Stimulated activated CD4-positive, alpha-beta T cell treated with anti-CD3 and anti-CD28 coated beads, TNF-alpha, amount 100 ng/mL, for 48 hours (primary cell): ENCODE measurements around the gene CRIM1.

Source experiments
- DNase-seq, 3 donors: peaks; one replicate each; pipeline ENCODE4 v3.0.0-alpha.2; 2020; ENCODE audit warnings: low read depth in 3 of 3

CRIM1 gene

DNA sequence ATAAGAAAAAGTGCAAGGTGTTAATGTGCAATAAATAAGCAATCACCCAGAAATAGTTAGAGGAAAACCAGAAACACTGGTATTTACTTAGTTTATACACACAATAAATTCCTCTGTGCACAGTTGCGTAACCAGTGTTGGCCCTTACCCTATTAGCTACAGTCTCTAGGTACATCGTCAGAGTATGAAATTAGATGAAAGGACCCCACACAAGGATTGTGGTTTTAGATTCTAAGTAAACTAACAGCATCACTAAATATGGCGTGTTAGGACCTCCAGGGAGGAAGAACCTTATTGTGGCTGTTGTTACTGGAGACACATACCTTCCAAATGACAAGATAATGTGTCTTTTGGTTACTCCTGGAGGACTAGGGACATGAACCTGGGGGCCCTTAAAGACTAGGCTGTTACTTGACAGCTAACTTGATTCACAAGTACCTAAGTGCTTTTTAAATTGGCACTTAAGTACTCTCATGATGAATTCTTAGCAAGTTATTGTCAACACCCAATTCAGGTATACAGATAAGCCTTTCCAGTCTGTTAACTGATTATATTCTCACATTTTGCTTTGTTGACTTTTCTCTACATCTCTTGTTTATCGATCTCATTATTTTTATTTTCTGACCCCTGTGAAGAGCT is 127.1 kb downstream of the CRIM1 start:
- DNase-seq = no peak

DNA sequence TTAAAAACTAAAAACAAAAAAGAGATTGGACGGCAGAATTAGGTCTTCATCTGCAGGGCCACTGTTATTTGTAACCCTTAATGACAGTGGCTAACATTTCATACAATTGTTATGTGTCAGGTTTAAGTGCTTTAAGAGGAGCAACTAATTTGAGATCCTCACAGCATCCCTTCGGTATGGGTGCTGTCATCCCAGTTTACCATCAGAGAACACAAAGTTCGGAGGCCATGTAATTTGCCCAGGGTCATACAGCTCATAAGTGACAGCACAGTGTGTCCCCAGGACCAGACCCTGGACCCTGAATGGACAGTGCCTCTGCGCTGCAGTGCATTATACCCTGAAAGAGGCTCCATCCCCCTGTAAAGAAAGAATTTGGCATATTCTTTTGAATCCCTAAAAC is 127.7 kb downstream of the CRIM1 start:
- DNase-seq = no peak

DNA sequence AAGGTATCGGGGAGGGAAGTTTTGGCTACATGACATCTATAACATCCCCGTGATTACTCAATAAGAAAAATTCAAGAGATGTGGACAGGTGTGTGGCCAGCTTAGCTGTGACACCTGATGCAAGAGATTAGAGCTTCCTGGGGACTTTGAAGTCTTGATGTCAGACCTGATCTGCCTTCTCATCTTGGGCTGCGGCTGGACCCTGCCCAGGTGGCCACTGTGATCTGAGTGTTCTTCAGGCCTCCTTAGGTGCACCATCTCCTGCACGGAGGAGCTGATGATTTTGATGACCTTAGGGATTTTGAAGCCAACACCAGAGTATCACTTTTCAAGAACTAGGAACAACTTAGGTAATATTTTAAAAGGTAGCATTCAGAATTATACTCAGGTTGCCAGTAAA is 128.9 kb downstream of the CRIM1 start:
- DNase-seq = no peak

DNA sequence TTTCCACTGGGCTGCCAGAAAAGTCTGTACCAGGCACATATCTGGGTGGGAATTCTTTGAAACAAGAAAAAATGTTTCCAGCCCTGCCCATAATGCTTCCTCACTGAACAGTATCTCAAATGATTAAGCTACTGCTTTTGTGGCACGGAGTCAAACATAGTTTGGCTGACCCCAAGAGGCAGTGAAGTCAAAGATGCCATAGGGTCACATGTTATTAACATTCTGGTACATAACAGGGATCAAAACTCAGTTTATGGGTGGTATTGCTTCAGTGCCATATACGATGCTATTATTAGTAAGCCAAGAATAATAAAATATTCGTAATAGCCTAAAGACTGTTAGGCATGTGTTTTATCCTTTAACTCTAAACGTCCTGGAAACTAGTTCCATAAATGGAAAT is 129.9 kb downstream of the CRIM1 start:
- DNase-seq = no peak

DNA sequence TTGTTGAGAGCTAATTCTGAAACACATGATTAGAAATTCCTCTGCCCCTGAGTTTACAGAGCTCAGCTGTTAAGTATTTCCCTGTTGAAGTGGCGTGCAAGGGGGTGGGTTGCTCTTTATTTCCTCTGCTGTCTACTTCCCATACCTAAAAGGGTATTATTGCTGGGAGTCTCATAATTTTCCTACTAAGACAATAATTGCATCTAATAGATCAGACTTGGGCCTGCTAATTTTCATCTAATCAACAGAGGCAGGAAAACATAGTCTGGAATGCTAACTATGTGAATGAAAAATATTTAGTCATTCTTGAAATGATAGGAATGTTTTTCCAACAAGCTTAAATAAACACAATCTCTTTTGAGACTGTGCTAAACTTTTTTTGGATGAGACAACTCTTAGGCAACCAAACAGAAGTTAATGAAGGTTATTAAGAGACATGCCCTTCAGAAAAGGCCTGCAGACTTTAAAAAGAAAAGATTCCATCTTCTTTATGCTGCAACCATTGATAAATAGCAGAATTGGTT is 131.0 kb downstream of the CRIM1 start:
- no peak for DNase-seq

DNA sequence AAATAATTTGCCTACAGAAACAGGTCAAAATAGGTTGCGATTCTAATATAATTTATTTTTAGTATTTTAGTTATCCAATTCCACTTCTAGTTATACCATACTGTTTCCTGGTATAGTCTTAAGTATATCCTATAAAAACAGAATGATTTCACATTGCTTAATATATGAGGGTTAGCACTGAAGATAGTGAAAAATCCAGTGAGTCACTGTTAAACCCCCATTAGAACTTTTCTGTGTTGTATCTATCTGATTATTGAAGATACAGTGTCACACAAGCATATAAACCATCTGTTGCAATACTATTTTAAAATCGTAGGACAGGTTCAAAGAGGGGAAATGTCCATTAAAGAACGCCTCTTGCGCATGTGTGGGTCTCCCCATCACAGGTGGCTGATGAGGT is 132.4 kb downstream of the CRIM1 start:
- DNase-seq = no peak

DNA sequence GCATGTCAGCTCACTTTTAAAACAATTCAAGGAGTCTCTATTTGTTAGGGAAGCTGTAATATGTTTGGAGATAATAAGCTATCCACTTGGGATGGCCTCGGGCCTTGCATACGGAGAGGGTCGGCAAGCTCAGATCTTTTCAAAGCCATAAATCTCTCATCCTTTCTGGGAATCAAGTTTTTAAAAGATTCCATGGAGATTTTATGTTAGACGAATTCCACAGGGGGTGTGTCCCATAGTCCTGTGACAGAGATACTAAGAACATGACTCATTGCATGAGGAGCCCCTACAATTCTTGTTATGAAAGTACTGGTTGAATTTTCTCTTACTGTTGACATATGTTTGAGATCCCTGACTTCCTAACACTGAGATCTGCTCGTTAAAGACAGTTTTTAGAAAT is 133.7 kb downstream of the CRIM1 start:
- DNase-seq = no peak

DNA sequence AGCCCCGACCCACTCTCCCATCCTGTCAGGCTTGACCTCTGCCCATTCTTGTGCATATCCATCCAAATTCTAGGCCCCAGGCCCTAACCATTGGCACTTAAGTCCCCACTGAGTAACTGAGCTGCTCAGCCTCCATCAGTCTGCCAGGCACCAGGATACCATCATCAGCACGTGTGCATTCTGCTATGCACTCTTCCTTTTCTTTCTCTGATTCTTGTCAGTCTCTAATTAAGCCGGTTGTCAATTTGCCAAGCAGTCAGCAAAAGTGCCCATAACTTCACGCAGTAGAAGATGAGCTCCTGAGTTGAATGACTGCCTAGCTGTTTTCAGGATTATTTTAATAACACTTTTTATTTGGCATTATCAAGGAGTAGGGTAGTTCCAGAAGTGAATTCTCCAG is 135.2 kb downstream of the CRIM1 start:
- no peak for DNase-seq

DNA sequence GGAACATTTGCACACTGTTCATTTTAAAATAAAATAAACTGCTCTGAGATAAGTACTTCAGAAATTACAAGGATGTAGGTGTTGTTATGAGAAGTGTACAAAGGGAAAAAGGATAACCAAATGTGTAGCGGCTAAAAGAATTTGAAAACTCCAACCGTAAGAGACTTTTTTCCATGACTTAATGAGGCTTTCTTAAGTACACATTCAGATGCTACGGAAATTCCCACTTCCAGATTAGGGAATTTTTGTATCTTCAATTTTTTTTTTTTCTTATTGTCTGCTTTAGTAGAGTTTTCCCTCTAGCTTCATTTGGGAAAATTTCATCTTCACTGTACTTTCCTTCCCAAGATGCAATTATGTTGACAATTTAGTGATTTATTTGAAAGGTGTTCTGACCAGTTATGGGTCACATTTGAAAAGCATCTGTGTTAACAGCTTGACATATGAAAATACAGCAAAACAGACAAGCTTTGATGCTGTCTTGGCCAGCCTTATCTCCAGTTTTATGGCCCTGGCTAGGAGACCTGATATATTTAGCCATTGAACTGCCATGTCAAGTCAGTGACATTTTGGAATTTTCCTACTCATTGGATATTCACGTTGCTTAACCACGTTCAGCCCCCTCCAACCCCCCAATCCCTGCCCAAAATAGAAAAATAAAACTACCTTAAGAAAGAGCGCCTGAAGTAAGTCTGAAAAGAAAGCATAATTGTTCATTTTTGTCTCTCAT is 136.8 kb downstream of the CRIM1 start:
- no peak for DNase-seq

DNA sequence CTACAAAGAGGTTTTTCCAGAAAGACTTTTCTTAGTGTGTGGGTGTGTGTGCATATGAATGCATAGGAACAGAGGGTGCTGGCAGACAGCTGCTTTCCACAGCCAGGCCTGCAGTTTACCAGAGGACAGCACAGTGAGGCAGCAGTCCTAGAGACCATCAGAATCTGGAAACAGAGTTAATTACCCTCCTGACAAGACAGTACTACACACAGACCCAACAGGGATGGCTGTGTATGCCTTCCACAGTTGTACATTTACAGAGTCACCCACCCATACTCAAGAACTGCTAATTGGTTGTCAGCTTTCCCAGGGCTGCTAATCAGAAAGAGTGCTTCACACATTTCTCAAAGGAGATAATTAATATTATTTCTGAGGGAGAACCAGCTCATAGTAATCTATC is 137.7 kb downstream of the CRIM1 start:
- no peak for DNase-seq

DNA sequence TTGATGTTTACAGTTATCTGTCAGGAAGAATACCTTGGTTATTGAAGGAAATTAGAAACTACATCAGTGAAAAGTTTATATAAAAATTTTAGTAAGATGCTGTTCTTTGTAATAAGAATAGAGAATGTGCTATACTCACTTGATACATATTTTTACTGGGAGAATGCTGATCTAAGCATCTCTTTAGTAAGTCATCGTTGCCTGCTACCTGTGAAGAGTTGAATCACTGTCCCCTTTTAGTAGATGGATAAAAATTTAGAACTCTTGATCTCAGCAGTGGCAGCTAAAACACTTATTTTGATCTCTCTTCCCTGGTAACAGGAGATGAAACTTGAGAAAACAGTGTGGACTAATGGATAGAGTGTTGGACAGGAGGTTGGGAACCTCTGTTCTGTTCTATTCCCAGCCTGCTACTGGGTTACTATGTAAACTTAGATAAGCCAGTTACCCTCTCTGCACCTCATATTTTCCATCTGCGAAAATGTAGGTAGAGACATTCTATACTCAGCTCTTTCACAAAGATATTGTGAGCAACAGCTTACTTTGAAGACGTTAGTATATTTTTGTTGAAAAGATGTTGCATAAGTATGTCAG is 142.1 kb downstream of the CRIM1 start:
- DNase-seq = no peak

DNA sequence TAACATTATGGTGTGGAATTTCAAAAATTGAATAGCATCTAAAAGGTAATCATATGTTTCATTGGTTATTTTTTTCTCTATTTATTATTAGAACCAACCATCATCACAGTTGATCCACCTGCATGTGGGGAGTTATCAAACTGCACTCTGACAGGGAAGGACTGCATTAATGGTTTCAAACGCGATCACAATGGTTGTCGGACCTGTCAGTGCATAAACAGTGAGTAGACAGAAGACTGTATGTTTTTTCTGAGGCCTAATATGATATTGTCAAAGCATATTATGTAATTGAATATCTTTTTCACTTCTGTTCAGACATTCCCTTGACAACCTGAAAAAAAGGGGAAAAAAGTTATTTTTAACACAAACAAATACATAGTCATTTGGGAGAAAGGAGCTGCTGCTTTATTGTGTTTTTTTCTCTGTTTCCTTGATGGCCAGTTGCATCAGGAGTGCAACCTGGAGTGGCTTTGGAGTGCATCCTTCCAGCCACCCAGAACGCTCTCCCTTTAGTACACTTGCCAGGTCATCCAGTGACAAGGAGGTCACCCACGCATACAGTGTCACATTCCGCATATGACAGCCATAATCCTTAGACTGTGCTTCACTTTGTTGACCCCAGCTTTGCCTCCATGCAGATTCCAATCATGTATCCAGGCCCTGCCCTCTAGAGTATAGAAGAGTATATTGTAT is 143.7 kb downstream of the CRIM1 start:
- no peak for DNase-seq

DNA sequence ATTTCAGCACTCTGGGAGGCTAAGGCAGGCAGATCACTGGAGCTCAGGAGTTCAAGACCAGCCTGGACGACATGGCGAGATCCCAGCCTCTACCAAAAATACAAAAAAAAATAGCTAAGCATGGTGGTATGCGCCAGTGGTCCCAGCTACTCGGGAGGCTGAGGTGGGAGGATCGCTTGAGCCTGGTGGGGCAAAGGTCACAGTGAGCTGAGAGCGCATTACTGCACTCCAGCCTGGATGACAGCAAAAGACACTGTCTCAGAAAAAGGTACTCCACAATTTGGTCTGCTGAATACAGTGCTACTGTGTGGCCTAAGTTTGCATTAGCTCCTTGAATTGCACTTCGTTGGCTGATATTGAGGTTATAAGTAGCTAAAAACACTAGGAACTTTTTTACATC is 144.5 kb downstream of the CRIM1 start:
- no peak for DNase-seq

DNA sequence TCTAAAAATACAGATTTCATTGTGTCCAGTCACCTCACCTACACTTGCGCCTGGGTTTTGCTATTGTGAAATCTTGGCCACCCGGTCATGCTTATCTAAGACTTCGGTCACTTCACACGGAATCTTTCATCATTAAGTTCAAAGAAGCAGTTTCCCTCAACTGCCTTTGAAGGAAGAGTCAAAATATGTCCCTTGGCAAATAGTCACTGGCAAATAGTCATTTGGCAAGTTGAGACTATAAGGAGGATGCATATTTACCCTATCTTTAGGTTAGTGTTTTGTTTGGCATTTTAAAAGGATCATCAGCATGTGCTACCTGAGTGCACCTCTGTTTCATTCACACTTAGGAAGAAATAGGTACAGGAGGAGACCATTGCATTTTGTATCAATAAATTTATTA is 146.5 kb downstream of the CRIM1 start:
- no peak for DNase-seq

DNA sequence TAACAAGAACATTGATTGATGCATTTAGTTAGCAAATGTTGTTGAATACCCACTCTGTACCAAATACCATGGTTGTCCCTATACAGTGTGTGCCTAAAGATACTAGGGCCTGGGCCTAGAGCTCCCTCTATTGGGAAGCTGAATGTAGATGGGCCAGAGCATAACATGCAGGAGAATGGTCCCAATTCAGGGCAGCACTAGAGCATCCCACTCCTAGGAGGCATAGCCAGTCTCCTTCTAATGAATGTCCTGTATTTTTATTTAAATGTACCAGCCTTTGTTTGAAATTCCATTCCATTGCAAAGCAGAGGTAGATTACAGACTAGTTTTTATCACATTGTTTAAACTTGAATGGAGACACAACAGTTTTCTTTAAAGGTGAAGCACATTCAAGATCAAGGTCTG is 151.8 kb downstream of the CRIM1 start:
- peak; percentile 3 to 14 (median 4) for DNase-seq

DNA sequence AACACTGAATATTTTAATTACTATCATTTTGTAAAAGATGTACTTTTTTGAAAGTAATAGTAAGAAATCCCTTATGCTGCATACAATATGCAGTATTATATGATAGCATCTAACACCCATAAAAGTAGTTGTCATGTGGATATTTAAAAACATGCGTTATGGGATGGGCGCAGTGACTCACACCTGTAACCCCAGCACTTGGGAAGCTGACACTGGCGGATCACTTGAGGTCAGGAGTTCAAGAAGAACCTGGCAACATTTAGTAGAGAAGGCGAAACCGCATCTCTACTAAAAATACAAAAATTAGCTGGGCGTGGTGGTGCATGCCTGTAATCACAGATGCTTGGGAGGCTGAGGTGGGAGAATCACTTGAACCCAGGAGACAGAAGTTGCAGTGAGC is 153.5 kb downstream of the CRIM1 start:
- no peak for DNase-seq

DNA sequence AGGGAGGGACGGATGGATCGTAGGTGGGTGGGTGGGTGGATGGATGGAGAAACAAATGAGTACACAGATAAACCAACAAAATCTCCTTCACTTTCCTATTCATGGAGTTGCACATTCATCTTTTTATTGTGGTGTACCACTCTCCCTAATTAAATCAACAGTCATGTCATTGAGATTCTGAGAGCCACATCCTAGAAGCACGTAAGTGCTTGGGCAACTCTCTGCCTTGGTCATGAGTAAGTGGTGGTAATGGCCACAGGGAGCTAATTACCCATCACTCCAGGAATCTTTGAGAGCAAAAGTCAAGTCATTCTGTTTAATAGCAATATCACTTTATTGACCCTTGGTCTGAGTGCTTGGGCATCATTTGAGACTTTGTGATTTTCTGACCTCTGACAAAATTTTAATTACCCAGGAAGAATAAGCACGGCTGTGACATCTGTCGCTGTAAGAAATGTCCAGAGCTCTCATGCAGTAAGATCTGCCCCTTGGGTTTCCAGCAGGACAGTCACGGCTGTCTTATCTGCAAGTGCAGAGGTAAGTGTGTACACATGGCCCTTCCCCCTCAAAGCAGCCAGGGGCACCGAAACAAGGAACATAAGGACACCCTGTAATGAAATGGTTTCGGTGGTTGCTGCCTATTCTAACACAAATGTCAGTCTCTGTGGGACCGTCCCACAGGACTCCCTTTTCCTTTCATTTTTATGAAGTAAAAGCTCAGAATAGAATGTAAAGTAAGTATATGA is 156.5 kb downstream of the CRIM1 start:
- no peak for DNase-seq

DNA sequence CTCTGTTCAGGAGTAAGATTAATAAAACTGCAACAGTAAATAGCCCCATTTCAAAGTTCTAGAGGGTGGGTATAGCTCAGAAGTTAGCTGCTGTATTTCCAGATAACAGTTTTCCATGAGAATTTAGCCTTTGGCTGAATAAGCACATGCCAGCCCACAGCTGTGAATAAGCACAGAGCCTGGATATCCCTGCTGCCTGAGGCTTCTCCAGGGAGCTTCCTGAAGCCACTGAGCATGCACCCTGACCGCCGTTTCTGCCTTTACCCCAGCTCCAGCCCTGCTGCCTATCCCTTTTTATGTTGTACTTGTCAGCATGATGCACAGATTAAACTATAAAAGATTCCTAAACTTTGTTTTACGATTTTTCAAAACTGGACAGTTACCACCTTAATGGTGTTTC is 157.1 kb downstream of the CRIM1 start:
- DNase-seq = no peak

DNA sequence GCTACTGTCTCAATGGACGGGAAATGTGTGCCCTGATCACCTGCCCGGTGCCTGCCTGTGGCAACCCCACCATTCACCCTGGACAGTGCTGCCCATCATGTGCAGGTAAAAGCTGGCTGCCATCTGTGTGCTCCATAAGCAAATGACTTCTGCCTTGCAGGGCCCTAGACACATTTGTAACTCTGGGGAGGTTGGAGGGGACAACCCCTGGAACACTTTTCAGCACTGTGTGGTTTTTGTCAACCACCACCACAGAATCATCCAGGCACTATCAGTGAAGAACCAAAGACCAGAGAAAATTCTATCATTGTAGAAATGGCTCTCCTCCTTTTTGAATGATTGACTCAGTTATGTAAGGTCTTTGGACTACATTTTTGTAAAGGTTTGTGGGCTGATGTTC is 158.1 kb downstream of the CRIM1 start:
- no peak for DNase-seq

DNA sequence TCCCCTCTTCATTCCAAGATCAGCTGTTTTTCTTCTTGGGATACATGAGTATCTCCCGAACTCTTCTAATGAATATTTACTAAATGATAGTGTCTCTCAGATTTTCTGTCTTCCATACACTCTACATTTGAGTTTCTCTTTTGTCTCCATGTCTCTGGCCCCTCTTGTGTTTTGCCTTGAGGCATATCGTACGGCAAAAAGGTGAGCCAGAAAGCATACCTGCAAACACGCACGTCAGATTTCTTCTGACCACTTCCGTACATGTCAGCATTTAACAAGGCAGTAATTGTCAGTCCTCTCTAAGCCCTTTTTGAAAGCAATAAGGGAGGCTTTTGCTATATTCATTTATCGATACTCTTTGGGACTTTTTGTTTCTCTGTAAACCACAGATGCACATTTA is 160.0 kb downstream of the CRIM1 start:
- no peak for DNase-seq

DNA sequence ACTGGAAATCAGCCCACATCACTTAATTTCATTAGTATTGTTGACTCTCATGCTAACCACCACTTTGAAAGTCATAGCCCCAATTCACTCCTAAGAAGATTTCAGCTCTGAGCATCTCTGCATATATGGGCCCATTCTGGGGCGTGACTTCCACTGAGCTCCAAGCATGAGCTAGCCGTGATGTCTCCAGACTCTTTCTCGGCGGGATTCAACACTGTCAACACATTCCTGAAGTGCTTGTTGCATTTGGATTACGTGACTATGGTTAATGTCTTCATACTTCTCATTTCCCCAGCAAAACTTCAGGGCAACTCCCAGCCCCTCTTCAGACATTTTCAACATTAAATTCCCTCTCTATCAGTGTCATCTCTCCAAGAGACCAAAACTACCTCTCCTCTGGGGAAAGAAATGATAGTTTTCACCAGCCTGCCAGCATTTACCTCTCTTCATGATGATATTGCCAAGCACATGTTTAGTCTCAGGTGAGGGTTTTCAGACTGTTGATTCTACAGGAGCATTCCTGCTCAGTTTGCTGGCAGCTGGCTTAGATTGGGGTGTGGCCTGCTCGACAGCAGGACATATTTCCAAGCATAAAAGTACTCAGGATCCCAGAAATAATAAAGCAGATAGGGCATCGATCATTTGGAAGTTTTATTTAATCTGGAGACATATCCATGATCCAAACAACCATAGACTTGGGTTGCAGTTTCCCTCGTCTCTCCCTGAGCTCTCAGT is 160.7 kb downstream of the CRIM1 start:
- DNase-seq = no peak
